Skeletal muscle satellite cell (primary cell): ENCODE data around the gene PRSS56.

Experiments used
- H3K27me3 ChIP-seq: 2 replicates; pipeline ENCODE4 v1.7.0; 2013; ENCODE audit warnings: low read length; ENCODE audit not compliant: control insufficient read depth, insufficient read depth
- H3K36me3 ChIP-seq: 2 replicates; pipeline ENCODE4 v1.7.0; 2013; ENCODE audit warnings: mild to moderate bottlenecking, control low read depth, low read length; ENCODE audit not compliant: insufficient read depth
- H3K4me1 ChIP-seq: 2 replicates; pipeline ENCODE4 v1.7.0; 2013; ENCODE audit warnings: low read length; ENCODE audit not compliant: control insufficient read depth, insufficient read depth
- H3K4me2 ChIP-seq: 2 replicates; pipeline ENCODE4 v1.7.0; 2013; ENCODE audit warnings: mild to moderate bottlenecking, low read length
- H3K4me3 ChIP-seq: 2 replicates; pipeline ENCODE4 v1.7.0; 2013; ENCODE audit warnings: low read length
- H3K9ac ChIP-seq: 2 replicates; pipeline ENCODE4 v1.7.0; 2013; ENCODE audit warnings: mild to moderate bottlenecking, low read depth, low read length, moderate library complexity
- H3K9me3 ChIP-seq: replicated peaks from 2 replicates; pipeline ENCODE4 v1.7.0; 2013; ENCODE audit warnings: mild to moderate bottlenecking, control low read depth, low read length

The PRSS56 gene

DNA sequence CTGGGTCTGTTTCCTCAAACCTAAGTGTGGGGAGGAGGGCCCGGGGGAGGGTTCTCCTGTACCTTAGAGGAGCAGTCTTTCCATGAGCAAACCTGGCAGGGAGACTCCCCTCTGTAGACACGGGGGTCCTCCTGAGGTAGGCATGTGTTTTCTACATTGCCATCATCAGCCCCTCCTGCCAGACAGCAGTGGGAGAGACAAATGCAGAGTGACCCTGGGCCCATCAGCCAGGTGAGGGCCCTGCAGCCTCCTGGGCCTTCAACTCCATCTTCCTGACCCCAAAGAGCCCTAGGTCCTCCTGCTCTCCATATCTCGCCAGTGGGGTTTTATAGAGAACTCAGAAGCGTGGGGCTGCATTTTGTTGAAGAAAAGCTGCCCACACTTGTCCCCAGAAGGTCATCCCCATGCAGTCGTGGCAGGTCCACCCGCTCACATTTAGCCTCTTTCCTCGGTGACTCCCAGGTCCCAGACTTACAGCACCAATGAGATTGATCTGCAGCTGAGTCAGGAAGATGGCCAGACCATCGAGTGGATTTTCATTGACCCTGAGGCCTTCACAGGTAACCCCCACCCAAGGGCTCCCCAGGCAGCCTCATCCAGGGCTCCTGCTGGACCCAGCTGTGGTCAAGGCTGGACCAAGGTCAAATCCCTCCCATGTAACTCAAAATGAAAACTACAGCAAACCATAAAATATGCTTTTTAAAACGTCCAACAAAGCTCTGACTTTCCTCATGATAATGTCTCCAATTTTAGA lies 21.9 kb downstream of the PRSS56 start:
- Histone ChIP-seq H3K4me2 (no peak overlapping the region), H3K36me3 (peaks cover 5% of the 10 kb centered on the region), H3K4me3 (no peak overlapping the region), H3K4me1 (peaks cover 10% of the 10 kb centered on the region), H3K9ac (no peak overlapping the region), H3K27me3 (peaks cover 6% of the 10 kb centered on the region), H3K9me3 (no peaks in the 10 kb centered on the region)

DNA sequence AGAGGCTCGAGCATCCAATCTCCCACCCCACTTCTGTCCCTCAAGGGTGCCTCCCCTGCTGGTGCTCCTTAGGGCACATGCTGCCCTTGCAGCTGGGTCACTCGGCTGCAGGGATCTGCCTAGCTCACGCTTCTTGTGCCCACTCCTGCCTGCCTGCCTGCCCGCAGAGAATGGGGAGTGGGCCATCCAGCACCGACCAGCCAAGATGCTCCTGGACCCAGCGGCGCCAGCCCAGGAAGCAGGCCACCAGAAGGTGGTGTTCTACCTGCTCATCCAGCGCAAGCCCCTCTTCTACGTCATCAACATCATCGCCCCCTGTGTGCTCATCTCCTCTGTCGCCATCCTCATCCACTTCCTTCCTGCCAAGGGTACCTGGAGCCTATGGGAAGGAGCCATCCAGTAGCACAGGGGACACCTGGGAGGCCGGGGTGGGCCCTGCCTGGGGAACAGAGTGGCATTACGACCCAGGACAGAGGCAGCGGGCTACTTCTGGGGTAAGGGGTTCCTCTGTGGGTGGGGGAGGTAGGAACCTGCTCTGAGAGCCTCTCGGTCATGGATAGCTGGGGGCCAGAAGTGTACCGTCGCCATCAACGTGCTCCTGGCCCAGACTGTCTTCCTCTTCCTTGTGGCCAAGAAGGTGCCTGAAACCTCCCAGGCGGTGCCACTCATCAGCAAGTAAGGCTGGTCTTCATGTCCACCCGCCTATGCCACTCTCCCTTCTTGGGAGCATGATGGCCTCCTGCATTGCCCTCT lies 22.7 kb downstream of the PRSS56 start:
- H3K9me3 ChIP-seq = no peaks in the 10 kb centered on the region
- peaks cover 6% of the 10 kb centered on the region for H3K27me3 ChIP-seq
- peaks cover 5% of the 10 kb centered on the region for H3K36me3 ChIP-seq
- H3K9ac ChIP-seq = no peak overlapping the region
- peaks cover 10% of the 10 kb centered on the region for H3K4me1 ChIP-seq
- H3K4me3 ChIP-seq = no peak overlapping the region
- H3K4me2 ChIP-seq = no peak overlapping the region

DNA sequence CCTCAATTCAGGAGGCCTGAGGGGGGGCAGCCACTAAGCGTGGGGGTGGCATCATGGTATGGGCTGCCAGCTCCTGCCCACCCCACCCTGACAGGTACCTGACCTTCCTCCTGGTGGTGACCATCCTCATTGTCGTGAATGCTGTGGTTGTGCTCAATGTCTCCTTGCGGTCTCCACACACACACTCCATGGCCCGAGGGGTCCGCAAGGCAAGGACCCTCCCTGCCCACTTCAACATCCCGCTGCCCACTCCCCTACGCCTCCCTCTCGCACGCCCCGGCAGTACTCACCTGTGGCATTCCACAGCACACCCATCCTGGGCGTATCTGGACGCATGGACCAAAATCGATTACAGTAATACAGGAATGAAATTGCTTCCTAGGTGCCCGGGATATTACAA lies 23.3 kb downstream of the PRSS56 start:
- peaks cover 10% of the 10 kb centered on the region for H3K4me1 ChIP-seq
- no peaks in the 10 kb centered on the region for H3K9me3 ChIP-seq
- H3K4me2 ChIP-seq = no peak overlapping the region
- H3K36me3 ChIP-seq = peaks cover 5% of the 10 kb centered on the region
- H3K9ac ChIP-seq = no peak overlapping the region
- H3K4me3 ChIP-seq = no peak overlapping the region
- peaks cover 6% of the 10 kb centered on the region for H3K27me3 ChIP-seq

DNA sequence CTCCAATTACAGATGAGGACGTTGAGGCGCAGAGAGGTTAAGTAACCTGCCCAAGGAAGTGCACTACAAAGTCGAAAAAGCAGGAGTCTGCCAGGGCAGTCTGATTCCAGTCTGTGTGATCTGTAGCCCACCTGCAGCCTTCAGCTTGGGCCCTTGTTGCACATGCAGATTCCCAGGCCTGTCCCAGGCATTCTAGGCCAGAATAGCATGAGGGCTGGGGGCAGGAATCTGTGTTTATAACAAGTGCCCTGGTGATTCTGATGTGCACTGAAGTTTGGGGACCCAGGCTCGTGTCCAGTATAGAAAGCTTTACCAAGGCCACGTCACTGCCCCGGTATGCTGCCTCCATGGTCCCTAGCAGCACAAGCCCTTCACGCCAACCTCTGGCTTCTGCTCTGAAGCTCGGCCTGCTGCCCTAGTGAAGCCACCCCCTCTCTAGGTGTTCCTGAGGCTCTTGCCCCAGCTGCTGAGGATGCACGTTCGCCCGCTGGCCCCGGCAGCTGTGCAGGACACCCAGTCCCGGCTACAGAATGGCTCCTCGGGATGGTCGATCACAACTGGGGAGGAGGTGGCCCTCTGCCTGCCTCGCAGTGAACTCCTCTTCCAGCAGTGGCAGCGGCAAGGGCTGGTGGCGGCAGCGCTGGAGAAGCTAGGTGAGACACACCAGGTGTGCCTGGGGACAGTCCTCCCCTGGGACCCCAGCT lies 23.9 kb downstream of the PRSS56 start:
- no peak overlapping the region for H3K9ac ChIP-seq
- no peak overlapping the region for H3K4me2 ChIP-seq
- H3K4me1 ChIP-seq = peaks cover 10% of the 10 kb centered on the region
- no peak overlapping the region for H3K4me3 ChIP-seq
- no peaks in the 10 kb centered on the region for H3K9me3 ChIP-seq
- H3K36me3 ChIP-seq = peaks cover 5% of the 10 kb centered on the region
- H3K27me3 ChIP-seq = peaks cover 3% of the 10 kb centered on the region

DNA sequence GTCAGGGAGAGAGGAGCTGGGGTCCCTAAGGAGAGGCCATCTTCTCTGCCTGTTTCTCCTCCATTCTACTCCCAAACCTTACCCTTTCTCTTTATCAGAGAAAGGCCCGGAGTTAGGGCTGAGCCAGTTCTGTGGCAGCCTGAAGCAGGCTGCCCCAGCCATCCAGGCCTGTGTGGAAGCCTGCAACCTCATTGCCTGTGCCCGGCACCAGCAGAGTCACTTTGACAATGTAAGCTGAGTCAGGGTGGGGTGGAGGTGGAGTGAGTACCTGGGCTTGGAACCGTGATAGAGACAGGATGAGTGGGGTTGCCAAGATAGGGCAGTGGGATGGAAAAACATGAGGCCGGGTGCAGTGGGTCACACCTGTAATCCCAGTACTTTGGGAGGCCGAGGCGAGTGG lies 24.5 kb downstream of the PRSS56 start:
- Histone ChIP-seq H3K4me2 (no peak overlapping the region), H3K4me3 (no peak overlapping the region), H3K36me3 (peaks cover 5% of the 10 kb centered on the region), H3K9me3 (no peaks in the 10 kb centered on the region), H3K27me3 (no peaks in the 10 kb centered on the region), H3K9ac (no peak overlapping the region), H3K4me1 (peaks cover 8% of the 10 kb centered on the region)

DNA sequence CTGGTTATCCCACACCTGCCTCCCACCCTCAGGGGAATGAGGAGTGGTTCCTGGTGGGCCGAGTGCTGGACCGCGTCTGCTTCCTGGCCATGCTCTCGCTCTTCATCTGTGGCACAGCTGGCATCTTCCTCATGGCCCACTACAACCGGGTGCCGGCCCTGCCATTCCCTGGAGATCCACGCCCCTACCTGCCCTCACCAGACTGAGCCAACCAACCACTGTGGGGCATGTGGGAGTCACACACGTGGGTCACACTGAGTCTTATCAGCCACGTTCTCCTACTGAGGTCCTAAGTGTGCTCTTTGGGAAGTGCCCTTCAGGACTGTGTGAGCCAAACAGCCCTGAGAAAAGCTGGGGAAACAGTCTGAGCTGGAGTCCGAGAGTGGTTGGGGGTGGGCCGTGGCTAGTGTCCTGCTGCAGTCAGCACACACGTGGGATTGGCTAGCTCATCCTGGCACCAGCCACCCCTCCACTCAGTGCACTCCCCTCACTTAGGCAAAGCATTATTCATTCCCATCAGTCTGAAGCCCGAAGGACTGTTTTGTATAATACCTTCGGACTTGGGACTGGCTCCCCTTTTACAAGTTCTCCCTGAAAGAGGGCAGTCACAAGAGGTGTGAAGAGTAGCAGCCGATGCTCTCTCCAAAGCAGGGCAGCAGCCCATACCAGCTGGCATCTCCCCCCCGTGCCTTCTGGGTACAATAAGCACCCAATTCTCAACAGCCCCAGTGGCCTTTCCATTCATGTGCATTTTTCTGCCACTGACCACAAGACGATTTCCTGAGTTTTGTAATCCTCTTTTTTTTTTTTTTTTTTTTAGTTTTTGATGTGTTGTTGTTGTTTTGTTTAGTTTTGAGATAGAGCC lies 25.6 kb downstream of the PRSS56 start:
- no peaks in the 10 kb centered on the region for H3K9me3 ChIP-seq

DNA sequence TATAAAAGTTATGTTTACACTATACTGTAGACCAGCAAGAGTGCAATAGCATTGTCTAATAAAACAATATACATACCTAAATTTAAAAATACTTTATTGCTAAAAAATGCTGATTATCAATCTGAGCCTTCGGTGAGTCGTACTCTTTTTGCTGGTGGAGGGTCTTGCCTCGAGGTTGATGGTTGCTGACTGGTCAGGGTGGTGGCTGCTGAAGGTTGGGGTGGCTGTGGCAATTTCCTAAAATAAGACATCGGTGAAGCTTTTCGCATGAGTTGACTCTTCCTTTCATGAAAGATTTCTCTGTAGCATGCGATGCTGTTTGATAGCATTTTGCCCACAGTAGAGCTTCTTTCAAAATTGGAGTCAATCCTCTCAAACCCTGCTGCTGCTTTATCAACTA lies 27.8 kb downstream of the PRSS56 start:
- Histone ChIP-seq H3K4me3 (no peak overlapping the region), H3K27me3 (no peaks in the 10 kb centered on the region), H3K9me3 (no peaks in the 10 kb centered on the region), H3K4me2 (no peak overlapping the region), H3K9ac (no peak overlapping the region), H3K36me3 (peaks cover 9% of the 10 kb centered on the region), H3K4me1 (peaks cover 11% of the 10 kb centered on the region)

More for the DNA sequence above, 25.6 kb downstream of the PRSS56 start:
- Histone ChIP-seq H3K36me3 (peaks cover 5% of the 10 kb centered on the region), H3K4me2 (no peak overlapping the region), H3K4me1 (peaks cover 5% of the 10 kb centered on the region), H3K9ac (no peak overlapping the region), H3K4me3 (no peak overlapping the region), H3K27me3 (no peaks in the 10 kb centered on the region)

DNA sequence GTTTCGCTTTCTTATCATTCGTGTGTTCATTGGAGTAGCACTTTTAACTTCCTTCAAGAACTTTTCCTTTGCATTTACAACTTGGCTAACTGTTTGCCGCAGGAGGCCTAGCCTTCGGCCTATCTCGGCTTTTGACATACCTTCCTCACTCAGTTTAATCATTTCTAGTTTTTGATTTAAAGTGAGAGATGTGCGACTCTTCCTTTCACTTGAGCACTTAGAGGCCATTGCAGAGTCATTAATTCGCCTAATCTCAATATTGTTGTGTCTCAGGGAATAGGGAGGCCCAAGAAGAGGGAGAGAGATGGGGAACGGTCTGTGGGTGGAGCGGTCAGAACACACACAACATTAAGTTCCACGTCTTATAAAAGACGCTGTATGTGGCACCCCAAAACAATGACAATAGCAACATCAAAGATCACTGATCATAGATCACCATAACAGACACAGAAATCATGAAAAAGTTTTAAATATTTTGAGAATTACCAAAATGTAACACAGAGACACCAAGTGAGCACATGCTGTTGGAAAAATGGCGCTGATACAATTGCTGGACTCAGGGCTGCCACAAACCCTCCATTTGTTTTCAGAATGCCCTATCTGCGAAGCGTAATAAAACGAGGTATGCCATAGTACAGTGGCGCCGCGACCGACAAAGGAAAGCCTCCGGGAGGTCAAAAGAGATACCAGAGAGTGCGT lies 29.6 kb downstream of the PRSS56 start:
- no peaks in the 10 kb centered on the region for H3K9me3 ChIP-seq
- H3K27me3 ChIP-seq = no peaks in the 10 kb centered on the region
- H3K36me3 ChIP-seq = peaks cover 19% of the 10 kb centered on the region
- H3K4me3 ChIP-seq = peak overlapping the region; percentile 75
- peak overlapping the region; percentile 87 for H3K4me2 ChIP-seq
- peak overlapping the region; percentile 98 for H3K9ac ChIP-seq
- H3K4me1 ChIP-seq = peaks cover 11% of the 10 kb centered on the region

DNA sequence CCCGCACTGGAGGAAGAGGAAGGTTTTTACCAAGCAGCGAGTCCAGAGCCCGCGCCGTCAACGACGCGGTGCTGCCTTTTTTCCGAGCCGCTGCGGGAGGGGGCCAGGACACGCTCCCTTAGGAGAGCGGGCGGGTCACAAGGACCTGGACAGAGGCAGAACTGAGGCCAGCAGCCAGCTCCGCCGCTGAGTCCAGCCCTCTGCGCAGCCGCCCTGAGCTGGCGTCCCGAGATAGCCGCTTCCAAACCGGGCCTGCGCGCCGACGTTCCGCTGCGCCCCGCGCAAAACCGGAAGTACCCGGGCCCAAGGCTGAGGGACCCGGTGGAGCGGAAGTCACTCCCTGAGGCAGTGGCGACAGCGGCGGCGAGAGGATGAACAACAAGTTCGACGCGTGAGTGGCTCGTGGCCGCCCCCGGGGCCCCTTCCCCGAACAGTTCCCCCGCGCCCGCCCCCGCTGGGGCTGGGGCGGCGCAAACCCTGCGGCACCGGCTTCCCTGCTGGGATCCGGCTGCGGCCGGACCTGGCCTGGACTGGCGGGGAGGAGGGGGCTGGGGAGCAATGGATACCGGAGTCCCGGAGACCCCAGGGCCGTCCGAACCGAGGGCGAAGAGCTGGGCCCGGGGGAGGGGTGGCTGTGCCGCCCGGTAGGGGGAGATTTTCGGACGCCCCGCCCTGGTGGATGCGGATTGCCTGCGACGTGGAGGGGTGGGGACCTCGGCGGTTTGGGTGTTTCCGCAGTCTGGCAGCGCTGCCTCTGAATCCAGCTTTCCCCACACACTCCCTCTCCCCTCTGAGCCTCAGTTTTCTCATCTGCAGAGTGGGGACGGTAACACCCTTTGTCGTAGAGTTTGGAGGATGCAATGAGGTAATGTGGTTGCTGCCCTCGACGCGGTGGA lies 30.4 kb downstream of the PRSS56 start, which contains the start of the genes EIF4E2 and TIGD1:
Gene EIF4E2 (plus strand): TSS at position 336 of the 896 bp plus-strand sequence. CDS start 36 bp downstream, at position 372.
Gene TIGD1 (minus strand): TSS at position 204 of the 896 bp plus-strand sequence. CDS start 675 bp downstream, outside the sequence.
- Histone ChIP-seq H3K4me2 (peak within 1 kb of the TSS; percentile 87), H3K4me3 (peak within 1 kb of the TSS; percentile 75), H3K4me1 (peaks cover 11% of the 10 kb centered on the region), H3K9ac (peak within 1 kb of the TSS; percentile 98), H3K36me3 (peaks cover 23% of the 10 kb centered on the region), H3K27me3 (no peaks in the 10 kb centered on the region), H3K9me3 (no peaks in the 10 kb centered on the region)

DNA sequence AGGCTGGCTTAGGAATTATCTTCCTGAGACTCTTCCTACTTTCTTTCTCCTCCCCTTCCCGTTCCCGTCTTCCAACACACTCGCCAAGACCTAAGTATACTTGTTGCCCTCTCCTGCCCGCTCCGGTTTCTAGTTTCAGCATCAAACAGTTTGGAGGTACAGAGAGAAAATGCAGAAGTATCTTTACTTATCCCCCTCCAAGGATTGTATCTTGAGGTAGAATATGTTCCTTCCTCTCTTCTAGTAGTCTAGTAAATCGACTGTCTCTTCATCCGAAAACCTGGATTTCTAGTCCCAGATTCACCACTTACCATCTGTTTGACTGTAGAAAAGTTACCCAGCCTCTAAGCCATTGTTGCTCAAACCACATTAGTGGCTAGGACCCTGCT lies 31.1 kb downstream of the PRSS56 start:
- Histone ChIP-seq H3K4me3 (peak overlapping the region; percentile 75), H3K4me1 (peaks cover 11% of the 10 kb centered on the region), H3K9ac (peak overlapping the region; percentile 98)

More for the DNA sequence above, 31.1 kb downstream of the PRSS56 start:
- Histone ChIP-seq H3K9me3 (no peaks in the 10 kb centered on the region), H3K4me2 (peak overlapping the region; percentile 87), H3K27me3 (no peaks in the 10 kb centered on the region), H3K36me3 (peaks cover 25% of the 10 kb centered on the region)
